NCI-H748 (cell line): ENCODE data around the gene GDPD5.

Experiments
- DNase-seq: peaks from one replicate; lab custom pipeline; 2025; ENCODE audit not compliant: unreplicated experiment; lab: John Stamatoyannopoulos, UW

The GDPD5 gene

DNA sequence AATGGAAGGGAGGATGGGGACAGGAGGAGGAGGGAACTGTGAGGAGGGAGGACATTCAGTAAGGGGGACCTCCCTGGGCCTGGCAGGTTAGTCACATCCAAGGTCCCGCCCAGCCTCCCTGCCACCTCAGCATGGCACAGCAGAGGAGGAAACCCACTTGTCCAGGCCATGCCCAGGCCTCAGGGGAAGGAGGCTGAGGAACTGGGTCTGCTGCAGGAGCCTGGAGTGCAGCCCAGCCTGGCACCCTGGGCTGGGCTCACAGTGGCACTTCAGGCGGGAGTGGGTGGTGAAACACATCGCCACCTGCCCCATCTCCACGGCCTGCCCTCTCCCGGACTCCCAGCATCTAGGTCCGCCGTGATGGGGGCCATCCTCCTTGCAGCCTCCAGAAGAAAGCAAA lies 75.5 kb downstream of the GDPD5 start:
- DNase-seq = no peak

GRCh38 chr11:75449776-75450175 lies 76.0 kb downstream of the GDPD5 start:
- DNase-seq = no peak

GRCh38 chr11:75449271-75449670 lies 76.5 kb downstream of the GDPD5 start:
- no peak for DNase-seq

DNA sequence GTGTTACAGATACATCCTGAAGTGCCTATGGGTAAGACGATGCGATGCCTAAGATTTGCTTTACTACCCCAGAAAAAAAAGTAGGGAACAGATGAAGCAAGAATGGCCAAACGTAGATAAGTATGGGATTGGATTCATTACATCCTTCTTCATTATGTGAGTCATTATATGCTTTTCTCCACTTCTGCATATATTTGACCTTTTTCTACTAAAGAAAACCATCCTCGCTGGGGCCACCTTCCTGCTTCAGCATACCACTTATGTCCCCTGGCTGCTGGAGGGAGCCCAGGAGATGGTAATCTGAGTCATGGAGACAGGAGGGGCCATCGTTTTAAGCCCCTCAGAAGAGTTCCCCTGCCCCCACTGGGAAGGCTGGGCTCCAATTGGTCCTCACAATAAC lies 78.3 kb downstream of the GDPD5 start:
- no peak for DNase-seq

DNA sequence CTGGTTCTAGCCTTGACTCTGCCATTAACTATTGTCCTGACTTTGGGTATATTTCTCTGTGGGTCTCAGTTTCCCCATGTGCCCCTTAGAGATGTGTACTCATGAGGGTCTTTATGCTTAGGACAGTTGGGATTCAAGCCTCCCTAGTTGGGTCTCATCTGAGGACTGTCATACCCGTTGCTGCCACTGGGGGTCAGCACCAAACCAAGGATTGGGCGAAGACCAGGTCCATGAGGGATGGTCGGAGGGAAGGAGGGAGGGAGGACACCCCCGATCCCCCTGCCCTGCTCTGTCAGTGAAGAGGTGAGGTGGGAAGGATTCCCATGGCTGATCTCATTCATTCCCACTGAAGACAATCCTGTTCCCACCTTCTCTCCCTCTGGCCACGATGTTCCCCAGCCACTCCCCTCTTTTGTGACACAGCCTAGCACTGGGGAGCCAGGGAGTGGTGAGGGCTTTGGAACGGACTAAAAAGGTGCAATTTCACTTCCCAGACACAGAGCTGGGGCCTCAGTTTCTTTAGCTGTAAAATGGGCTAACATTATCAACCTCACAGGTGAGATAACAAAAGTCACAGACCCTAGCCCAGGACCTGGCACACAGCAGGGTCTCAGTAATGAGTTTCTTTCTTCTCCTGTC lies 80.3 kb downstream of the GDPD5 start:
- peak; percentile 61 for DNase-seq

- no peak for DNase-seq
Observed at GRCh38 chr11:75443043-75443442, 82.7 kb downstream of the GDPD5 start.

GRCh38 chr11:75442161-75442885 lies 83.4 kb downstream of the GDPD5 start:
- no peak for DNase-seq

DNA sequence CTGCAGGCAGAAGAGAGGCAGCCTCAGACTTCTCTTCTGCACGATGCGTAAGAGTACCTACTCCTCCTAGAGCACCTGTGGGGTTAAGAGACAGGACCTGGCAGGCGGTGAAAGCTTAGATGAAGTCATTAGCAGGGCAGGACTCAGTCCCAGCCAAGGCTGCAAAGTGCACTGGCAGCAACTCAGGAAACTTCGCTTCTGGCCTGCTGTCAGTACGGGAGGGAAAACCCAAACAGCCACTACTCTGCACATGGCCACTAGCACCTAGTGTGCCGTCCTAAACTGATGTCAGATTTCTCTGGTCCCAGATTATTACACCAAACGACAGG lies 84.0 kb downstream of the GDPD5 start:
- no peak for DNase-seq

GRCh38 chr11:75440960-75441803 lies 84.6 kb downstream of the GDPD5 start:
- DNase-seq = no peak

- no peak for DNase-seq
Observed at GRCh38 chr11:75439495-75440120, 86.1 kb downstream of the GDPD5 start.

DNA sequence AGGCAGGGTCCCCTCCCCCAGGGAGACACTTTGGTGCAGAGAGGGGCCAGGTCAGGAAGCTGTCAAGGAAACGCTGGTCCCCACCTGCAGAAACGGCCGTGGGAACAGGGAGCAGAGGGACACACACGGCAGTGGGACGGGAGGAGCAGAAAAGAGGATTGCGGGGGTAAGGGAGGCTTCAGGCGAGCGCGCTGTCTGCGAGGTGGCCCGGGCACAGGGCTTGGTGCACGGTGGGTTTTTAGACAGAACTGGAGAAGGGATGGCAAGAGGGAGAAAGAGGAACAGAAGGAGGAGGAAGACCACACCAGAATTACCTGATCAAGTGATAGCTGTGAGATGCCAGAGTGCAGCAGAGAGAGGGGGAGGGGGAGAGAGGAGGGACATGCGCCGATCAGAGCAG lies 86.7 kb downstream of the GDPD5 start:
- DNase-seq = no peak

- DNase-seq = no peak
Observed at GRCh38 chr11:75437966-75438659, 87.6 kb downstream of the GDPD5 start.

- DNase-seq = no peak
Observed at GRCh38 chr11:75436806-75437205, 88.9 kb downstream of the GDPD5 start.

DNA sequence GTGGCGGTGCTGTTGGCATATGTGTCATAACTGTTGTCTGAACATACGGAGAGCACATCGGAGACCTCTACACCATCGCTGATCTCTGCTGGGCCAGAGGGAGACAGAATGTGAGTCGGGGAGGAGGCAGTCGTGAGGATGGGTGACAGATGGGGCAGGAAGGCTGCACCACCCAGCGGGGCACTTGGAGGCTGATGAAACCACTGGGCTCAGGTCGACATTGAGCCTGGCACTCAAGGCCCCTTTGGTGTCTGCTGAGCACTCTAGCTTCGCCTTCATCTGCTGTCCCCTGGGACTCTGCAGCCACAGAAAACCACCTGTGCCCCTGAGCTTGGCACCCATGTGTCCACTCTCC lies 90.2 kb downstream of the GDPD5 start:
- DNase-seq = no peak

- DNase-seq = no peak
Observed at GRCh38 chr11:75434886-75435570, 90.7 kb downstream of the GDPD5 start.

DNA sequence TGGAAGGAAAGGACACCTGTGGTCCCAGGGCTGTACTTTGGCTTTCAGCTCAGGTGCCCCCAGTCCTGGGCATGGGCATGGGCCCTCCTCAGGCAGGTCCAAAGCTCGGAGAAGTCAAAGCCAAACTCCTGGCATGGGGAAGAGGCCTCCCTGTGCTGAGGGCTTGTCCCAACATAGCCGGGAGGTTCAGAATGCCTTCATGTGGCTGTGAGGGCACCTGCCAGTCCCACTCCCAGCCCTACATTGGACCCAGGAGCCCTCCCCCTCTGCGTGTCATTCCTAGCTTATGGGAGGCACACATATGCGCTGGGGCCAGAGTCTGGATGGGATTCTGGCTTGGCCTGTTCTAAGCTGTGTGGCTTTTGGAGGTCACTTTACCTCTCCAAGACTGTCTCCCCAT lies 91.7 kb downstream of the GDPD5 start:
- no peak for DNase-seq

- DNase-seq = no peak
Observed at GRCh38 chr11:75433443-75433842, 92.3 kb downstream of the GDPD5 start.

DNA sequence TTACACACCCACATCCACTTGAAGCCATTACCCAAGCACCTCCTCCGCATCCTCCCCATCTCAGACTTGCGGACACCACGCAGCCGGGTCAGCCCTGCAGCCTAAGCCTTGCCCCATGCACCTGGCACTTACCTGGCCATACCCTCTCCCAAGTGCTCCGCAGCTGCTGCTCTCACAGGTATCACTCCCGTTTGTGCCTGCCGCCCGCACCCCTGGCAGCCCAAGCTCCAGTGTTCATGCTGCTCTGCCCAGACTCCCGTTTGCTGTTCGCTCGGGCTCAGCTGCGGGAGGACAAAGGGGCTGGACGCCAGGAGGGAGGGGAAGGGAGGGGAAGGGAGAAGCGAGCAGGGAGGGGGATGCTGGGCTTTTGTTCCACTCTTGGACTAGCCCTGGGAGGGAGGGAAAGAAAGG lies 92.8 kb downstream of the GDPD5 start, which contains the start of gene KLHL35:
Gene KLHL35 (minus strand): TSS at position 293 of the 411 bp plus-strand sequence. CDS start 2,574 bp downstream, outside the sequence.
- no peak for DNase-seq

DNA sequence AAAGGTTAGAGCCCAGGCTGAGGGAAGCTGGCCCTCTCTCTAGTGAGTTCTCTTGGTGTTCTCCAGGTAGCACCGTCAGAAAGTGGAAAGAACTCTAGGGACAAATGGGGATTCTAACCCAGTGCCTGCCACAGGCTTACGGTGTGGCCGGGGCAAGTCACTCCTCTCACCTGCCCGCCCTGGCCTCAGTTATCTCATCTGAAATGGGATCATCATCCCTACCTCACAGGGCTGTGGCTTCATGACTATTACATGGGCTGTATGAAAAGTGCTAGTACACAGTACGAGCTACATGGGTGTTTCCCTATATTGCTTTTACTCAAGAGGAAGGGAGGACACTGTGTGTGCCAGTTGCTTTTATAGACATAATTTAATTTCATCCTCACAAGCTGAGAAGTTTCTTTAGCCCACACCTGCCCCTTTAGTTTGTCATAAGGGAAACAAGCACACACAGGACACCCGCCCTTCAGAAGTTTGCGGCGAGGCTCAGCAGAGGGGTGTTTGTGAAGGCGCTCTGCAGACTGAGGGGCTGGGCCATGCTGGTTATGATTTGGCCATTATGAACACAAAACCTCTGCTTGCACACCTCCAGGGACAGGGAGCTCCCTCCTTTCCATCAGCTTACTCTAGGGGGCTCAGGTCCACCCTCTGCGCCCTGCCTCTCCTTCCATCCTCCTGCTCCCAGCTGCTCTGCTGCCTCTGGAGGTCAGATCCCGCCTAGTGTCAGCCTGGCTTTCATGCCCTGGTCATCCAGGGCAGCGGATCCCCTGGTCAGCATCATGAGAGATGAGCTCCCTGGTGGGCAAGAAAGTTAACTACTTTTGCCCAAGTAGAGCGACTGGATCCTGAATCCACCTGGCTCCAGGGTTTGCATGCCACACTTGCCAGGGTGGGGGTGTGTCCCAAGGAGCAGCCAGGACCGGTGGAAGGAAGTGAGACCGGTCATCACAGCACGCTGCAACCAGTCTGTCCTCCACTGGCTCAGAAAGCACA lies 93.9 kb downstream of the GDPD5 start:
- DNase-seq = no peak
